ENCODE results near the gene ADPRH. TPM values are rescaled to one million over a fixed set of nuclear protein-coding genes. Genes with fewer than 3 reads are reported as not detected.

Gene ADPRH
- total RNA-seq, 2 donors from 2014 or later: 7.8 to 11.8 TPM

- Mint-ChIP-seq H3K4me1 (no peaks in the 10 kb centered on the region), H3K9me3 (peaks cover 3% of the 10 kb centered on the region), H3K36me3 (ENCODE audit: low read depth) (peaks cover 2% of the 10 kb centered on the region), H3K27ac (no peak overlapping the region), H3K4me3 (no peak overlapping the region), H3K27me3 (ENCODE audit: insufficient read depth) (peaks cover 8% of the 10 kb centered on the region)
- Histone ChIP-seq H3K4me3 (ENCODE audit: low read length) (no peak overlapping the region), H3K27ac (ENCODE audit: low read depth, low read length) (no peak overlapping the region), H3K9ac (ENCODE audit: extremely low read depth, low read length, poor library complexity, severe bottlenecking) (no peak overlapping the region), H3K9me3 (ENCODE audit: control insufficient read depth, low read length) (no peaks in the 10 kb centered on the region), H3K27me3 (ENCODE audit: control insufficient read depth, insufficient read depth, low read length, poor library complexity, severe bottlenecking) (no peaks in the 10 kb centered on the region), H3K36me3 (ENCODE audit: control insufficient read depth, insufficient read depth, low read length) (no peaks in the 10 kb centered on the region), H3K4me1 (ENCODE audit: control insufficient read depth, insufficient read depth, low read length) (no peaks in the 10 kb centered on the region)
- no peak for DNase-seq
- TF ChIP-seq CTCF (conservative IDR thresholded peaks at IDR 0.05): no peak
- 96 to 100% methylated on average over 1 to 4 of the region's 4 CpGs for WGBS, 2 experiments (ENCODE audit: insufficient coverage in 1 of 2, insufficient read length in 1 of 2)
These were observed 10.1 kb upstream of the ADPRH start for GRCh38 chr3:119569156-119569555.

DNA sequence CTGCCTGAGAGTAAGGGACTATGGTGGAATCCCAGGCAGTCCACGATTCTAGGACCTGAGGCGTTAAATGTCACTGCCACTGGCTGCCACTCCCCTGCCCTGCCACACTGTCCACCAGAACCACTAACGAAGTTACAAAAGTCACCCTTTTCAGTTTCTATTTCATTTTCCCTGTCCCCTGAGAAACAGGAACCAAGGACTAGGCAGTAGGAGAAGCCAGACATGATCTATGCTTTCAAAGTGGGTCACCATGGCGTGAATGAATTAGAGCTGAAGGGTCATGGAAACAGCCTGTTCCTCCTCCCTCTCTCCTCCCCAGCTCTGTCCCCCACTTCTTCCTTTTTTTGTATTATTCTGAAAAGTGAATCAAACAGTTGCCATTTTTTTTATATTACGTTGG lies 9.1 kb upstream of the ADPRH start:
- DNase-seq: no peak
- no peaks in the 10 kb centered on the region for H3K4me1 ChIP-seq (ENCODE audit: control insufficient read depth, insufficient read depth, low read length)
- H3K9ac ChIP-seq (ENCODE audit: extremely low read depth, low read length, poor library complexity, severe bottlenecking): no peak overlapping the region
- Mint-ChIP-seq H3K36me3 (ENCODE audit: low read depth) (peaks cover 2% of the 10 kb centered on the region), H3K9me3 (peaks cover 3% of the 10 kb centered on the region), H3K27ac (no peak overlapping the region), H3K4me3 (no peak overlapping the region), H3K27me3 (ENCODE audit: insufficient read depth) (peaks cover 8% of the 10 kb centered on the region), H3K4me1 (no peaks in the 10 kb centered on the region)
- H3K27me3 ChIP-seq (ENCODE audit: control insufficient read depth, insufficient read depth, low read length, poor library complexity, severe bottlenecking): no peaks in the 10 kb centered on the region
- no peak for TF ChIP-seq CTCF (conservative IDR thresholded peaks at IDR 0.05)
- H3K4me3 ChIP-seq (ENCODE audit: low read length): no peak overlapping the region
- H3K9me3 ChIP-seq (ENCODE audit: control insufficient read depth, low read length): no peaks in the 10 kb centered on the region
- no peak overlapping the region for H3K27ac ChIP-seq (ENCODE audit: low read depth, low read length)
- no peaks in the 10 kb centered on the region for H3K36me3 ChIP-seq (ENCODE audit: control insufficient read depth, insufficient read depth, low read length)
- WGBS, 2 experiments (ENCODE audit: insufficient coverage in 1 of 2, insufficient read length in 1 of 2): 92 to 94% methylated on average over 4 to 5 of the region's 5 CpGs

GRCh38 chr3:119571230-119571629 lies 8.1 kb upstream of the ADPRH start:
- no peak overlapping the region for H3K4me3 Mint-ChIP-seq
- H3K4me1 Mint-ChIP-seq: no peaks in the 10 kb centered on the region
- Histone ChIP-seq H3K4me3 (ENCODE audit: low read length) (no peak overlapping the region), H3K9me3 (ENCODE audit: control insufficient read depth, low read length) (no peaks in the 10 kb centered on the region), H3K4me1 (ENCODE audit: control insufficient read depth, insufficient read depth, low read length) (no peaks in the 10 kb centered on the region), H3K27me3 (ENCODE audit: control insufficient read depth, insufficient read depth, low read length, poor library complexity, severe bottlenecking) (no peaks in the 10 kb centered on the region), H3K36me3 (ENCODE audit: control insufficient read depth, insufficient read depth, low read length) (no peaks in the 10 kb centered on the region), H3K9ac (ENCODE audit: extremely low read depth, low read length, poor library complexity, severe bottlenecking) (no peak overlapping the region), H3K27ac (ENCODE audit: low read depth, low read length) (no peak overlapping the region)
- no peak overlapping the region for H3K27ac Mint-ChIP-seq
- no peak for DNase-seq
- H3K27me3 Mint-ChIP-seq (ENCODE audit: insufficient read depth): peaks cover 8% of the 10 kb centered on the region
- 94 to 100% methylated on average over 1 of the region's 1 CpG for WGBS, 2 experiments (ENCODE audit: insufficient coverage in 1 of 2, insufficient read length in 1 of 2)
- peaks cover 2% of the 10 kb centered on the region for H3K36me3 Mint-ChIP-seq (ENCODE audit: low read depth)
- no peak for TF ChIP-seq CTCF (conservative IDR thresholded peaks at IDR 0.05)
- peaks cover 3% of the 10 kb centered on the region for H3K9me3 Mint-ChIP-seq

Measured in endodermal cell (in vitro differentiated cells).